Measurements from ENCODE around the gene FBXW11.

Gene FBXW11

DNA sequence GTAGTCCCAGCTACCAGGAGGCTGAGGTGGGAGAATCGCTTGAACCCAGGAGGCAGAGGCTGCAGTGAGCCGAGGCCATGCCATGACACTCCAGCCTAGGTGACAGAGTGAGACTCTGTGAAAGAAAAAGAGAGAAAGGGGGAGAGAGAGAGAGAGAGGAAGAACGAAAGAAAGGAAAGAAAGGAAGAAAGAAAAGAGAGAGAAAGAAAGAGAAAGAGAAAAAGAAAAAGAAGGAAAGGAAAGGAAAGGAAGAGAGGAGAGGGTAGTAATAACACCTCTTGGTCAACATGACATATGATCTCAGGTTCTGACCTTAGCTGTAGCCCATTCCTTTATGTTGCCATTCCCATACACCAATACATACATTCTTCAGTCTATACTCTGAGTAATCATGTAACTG lies 14.1 kb downstream of the FBXW11 start:
- H3K4me3 ChIP-seq (replicated peaks; ENCODE audit: insufficient read depth, low read length) = no peak overlapping the region
- TF ChIP-seq POLR2AphosphoS5 (IDR thresholded peaks at IDR 0.05; ENCODE audit: low read depth) (no peak), GABPA (IDR thresholded peaks at IDR 0.05; ENCODE audit: low read depth) (no peak), SPI1 (IDR thresholded peaks at IDR 0.05; ENCODE audit: borderline replicate concordance, low read depth) (no peak)
- TF ChIP-seq, protein P1, sequence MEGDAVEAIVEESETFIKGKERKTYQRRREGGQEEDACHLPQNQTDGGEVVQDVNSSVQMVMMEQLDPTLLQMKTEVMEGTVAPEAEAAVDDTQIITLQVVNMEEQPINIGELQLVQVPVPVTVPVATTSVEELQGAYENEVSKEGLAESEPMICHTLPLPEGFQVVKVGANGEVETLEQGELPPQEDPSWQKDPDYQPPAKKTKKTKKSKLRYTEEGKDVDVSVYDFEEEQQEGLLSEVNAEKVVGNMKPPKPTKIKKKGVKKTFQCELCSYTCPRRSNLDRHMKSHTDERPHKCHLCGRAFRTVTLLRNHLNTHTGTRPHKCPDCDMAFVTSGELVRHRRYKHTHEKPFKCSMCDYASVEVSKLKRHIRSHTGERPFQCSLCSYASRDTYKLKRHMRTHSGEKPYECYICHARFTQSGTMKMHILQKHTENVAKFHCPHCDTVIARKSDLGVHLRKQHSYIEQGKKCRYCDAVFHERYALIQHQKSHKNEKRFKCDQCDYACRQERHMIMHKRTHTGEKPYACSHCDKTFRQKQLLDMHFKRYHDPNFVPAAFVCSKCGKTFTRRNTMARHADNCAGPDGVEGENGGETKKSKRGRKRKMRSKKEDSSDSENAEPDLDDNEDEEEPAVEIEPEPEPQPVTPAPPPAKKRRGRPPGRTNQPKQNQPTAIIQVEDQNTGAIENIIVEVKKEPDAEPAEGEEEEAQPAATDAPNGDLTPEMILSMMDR (IDR thresholded peaks at IDR 0.05; ENCODE audit: insufficient read depth, low read length) = no peak
- TF ChIP-seq, protein P2, sequence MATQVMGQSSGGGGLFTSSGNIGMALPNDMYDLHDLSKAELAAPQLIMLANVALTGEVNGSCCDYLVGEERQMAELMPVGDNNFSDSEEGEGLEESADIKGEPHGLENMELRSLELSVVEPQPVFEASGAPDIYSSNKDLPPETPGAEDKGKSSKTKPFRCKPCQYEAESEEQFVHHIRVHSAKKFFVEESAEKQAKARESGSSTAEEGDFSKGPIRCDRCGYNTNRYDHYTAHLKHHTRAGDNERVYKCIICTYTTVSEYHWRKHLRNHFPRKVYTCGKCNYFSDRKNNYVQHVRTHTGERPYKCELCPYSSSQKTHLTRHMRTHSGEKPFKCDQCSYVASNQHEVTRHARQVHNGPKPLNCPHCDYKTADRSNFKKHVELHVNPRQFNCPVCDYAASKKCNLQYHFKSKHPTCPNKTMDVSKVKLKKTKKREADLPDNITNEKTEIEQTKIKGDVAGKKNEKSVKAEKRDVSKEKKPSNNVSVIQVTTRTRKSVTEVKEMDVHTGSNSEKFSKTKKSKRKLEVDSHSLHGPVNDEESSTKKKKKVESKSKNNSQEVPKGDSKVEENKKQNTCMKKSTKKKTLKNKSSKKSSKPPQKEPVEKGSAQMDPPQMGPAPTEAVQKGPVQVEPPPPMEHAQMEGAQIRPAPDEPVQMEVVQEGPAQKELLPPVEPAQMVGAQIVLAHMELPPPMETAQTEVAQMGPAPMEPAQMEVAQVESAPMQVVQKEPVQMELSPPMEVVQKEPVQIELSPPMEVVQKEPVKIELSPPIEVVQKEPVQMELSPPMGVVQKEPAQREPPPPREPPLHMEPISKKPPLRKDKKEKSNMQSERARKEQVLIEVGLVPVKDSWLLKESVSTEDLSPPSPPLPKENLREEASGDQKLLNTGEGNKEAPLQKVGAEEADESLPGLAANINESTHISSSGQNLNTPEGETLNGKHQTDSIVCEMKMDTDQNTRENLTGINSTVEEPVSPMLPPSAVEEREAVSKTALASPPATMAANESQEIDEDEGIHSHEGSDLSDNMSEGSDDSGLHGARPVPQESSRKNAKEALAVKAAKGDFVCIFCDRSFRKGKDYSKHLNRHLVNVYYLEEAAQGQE (IDR thresholded peaks at IDR 0.05; ENCODE audit: insufficient replicate concordance, low read depth) = no peak
- DNase-seq (ENCODE audit: low read depth in 1 of 2, low spot score in 1 of 2) = no peak
- H3K27me3 ChIP-seq (ENCODE audit: insufficient read depth, poor library complexity, severe bottlenecking) = no peaks in the 10 kb centered on the region
- H3K27ac ChIP-seq (replicated peaks) = no peak overlapping the region

DNA sequence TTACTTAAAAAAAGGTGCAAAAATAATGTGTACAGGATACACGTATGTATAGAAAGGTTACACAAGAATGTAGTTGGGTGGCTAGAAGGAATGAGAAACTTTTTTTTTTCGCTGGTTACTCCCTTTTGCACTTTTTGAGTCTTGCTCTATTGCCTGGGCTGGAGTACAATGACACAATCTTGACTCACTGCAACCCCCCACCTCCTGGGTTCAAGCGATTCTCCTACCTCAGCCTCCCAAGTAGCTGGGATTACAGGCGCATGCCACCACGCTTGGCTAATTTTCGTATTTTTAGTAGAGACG lies 15.8 kb downstream of the FBXW11 start:
- no peak for DNase-seq (ENCODE audit: low read depth in 1 of 2, low spot score in 1 of 2)
- Histone ChIP-seq H3K27ac (replicated peaks) (peak overlapping the region; percentile 40), H3K27me3 (ENCODE audit: insufficient read depth, poor library complexity, severe bottlenecking) (no peaks in the 10 kb centered on the region), H3K4me3 (replicated peaks; ENCODE audit: insufficient read depth, low read length) (no peak overlapping the region)
- TF ChIP-seq POLR2AphosphoS5 (IDR thresholded peaks at IDR 0.05; ENCODE audit: low read depth) (no peak), SPI1 (IDR thresholded peaks at IDR 0.05; ENCODE audit: borderline replicate concordance, low read depth) (no peak), GABPA (IDR thresholded peaks at IDR 0.05; ENCODE audit: low read depth) (no peak)
- TF ChIP-seq, protein P2 (IDR thresholded peaks at IDR 0.05; ENCODE audit: insufficient replicate concordance, low read depth) = no peak
- TF ChIP-seq, protein P1 (IDR thresholded peaks at IDR 0.05; ENCODE audit: insufficient read depth, low read length) = no peak

DNA sequence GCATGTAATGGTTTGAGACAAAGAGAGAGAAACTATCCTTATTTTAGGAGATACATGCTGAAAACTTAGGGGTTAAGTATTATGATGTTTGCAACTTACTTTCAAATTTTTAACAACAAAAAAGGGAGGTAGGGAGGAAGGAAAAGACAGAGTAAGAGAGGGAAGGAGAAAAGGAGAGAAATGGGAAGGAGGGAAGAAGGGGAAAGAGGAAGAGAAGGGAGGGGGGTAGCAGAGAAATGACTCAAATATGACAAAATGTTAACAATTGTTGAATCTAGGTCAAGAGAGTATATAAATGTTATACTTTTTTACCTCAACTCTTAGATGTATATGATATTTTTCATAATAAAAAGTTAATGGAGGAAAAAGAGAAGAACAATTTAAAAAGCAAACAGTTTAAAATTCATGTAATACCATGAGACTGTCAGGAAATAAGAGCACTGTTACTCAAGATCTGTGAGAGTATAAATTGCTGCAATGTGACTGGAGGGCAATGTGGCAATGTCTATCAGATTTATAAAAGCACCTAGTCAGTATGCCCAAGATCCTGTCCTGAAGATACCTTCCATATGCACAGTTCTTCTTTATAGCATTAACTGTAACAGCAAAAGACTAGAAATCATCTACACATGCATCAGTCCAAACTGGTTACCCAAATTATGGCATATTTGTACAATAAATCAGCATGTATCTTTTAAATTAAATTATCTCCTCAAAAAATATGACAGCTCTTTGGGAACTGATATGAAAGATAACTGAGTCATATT lies 16.3 kb downstream of the FBXW11 start:
- DNase-seq (ENCODE audit: low read depth in 1 of 2, low spot score in 1 of 2) = peak; percentile 39

More for the DNA sequence above, 16.3 kb downstream of the FBXW11 start:
- Histone ChIP-seq H3K27me3 (ENCODE audit: insufficient read depth, poor library complexity, severe bottlenecking) (no peaks in the 10 kb centered on the region), H3K4me3 (replicated peaks; ENCODE audit: insufficient read depth, low read length) (no peak overlapping the region), H3K27ac (replicated peaks) (peak overlapping the region; percentile 6; the same call in 1 of the 2 replicates)
- TF ChIP-seq, protein P2 (IDR thresholded peaks at IDR 0.05; ENCODE audit: insufficient replicate concordance, low read depth) = no peak
- TF ChIP-seq SPI1 (IDR thresholded peaks at IDR 0.05; ENCODE audit: borderline replicate concordance, low read depth) = no peak
- no peak for TF ChIP-seq POLR2AphosphoS5 (IDR thresholded peaks at IDR 0.05; ENCODE audit: low read depth)
- TF ChIP-seq, protein P1 (IDR thresholded peaks at IDR 0.05; ENCODE audit: insufficient read depth, low read length) = no peak
- no peak for TF ChIP-seq GABPA (IDR thresholded peaks at IDR 0.05; ENCODE audit: low read depth)
